AG09319 (cell line): Measurements from ENCODE around the gene ZNF341.

Source experiments
- DNase-seq: peaks from one replicate; pipeline ENCODE4 v3.0.0-alpha.2; 2010; ENCODE audit warnings: low read depth; ENCODE audit errors: extremely low read depth
- TF ChIP-seq, protein P1 (sequence below): IDR thresholded peaks from 2 replicates; pipeline ENCODE4 v1.5.1; 2011; ENCODE audit warnings: low read depth, mild to moderate bottlenecking, inconsistent platforms, low read length, moderate library complexity

The ZNF341 gene

GRCh38 chr20:33840759-33841435, 109.1 kb downstream of the ZNF341 start:
- TF ChIP-seq, protein P1, sequence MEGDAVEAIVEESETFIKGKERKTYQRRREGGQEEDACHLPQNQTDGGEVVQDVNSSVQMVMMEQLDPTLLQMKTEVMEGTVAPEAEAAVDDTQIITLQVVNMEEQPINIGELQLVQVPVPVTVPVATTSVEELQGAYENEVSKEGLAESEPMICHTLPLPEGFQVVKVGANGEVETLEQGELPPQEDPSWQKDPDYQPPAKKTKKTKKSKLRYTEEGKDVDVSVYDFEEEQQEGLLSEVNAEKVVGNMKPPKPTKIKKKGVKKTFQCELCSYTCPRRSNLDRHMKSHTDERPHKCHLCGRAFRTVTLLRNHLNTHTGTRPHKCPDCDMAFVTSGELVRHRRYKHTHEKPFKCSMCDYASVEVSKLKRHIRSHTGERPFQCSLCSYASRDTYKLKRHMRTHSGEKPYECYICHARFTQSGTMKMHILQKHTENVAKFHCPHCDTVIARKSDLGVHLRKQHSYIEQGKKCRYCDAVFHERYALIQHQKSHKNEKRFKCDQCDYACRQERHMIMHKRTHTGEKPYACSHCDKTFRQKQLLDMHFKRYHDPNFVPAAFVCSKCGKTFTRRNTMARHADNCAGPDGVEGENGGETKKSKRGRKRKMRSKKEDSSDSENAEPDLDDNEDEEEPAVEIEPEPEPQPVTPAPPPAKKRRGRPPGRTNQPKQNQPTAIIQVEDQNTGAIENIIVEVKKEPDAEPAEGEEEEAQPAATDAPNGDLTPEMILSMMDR, result no peak
- no peak for DNase-seq

DNA sequence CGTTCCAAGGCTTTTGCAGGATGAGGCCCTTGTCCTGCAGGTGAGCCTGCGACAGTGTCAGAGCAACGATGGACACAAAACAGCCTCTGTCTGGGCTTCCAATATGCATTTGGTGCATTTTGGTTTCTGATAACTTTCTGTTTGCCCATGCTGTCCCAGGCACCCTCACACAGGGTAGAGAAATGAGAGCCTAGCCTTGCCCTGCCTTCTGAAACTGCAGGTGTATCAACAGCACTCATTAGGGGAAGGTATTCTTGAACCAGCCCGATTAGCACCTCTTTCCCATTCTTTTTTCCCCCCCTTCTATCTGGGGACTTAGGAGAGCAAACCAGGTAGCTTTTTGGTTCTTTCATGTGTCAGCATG, 109.6 kb downstream of the ZNF341 start:
- TF ChIP-seq, protein P1, result no peak
- DNase-seq, result no peak
